ENCODE data around the gene PELI2.

The PELI2 gene

GRCh38 chr14:56099081-56099797 lies 19.0 kb upstream of the PELI2 start:
- no peak for DNase-seq
- TF ChIP-seq CTCF (IDR thresholded peaks at IDR 0.05): no peak
- Mint-ChIP-seq H3K27ac (no peak overlapping the region), H3K4me1 (peaks cover 9% of the 10 kb centered on the region), H3K4me3 (no peak overlapping the region), H3K27me3 (ENCODE audit: low read depth, poor library complexity) (peaks cover 2% of the 10 kb centered on the region), H3K9me3 (peaks cover 11% of the 10 kb centered on the region), H3K36me3 (ENCODE audit: low read depth) (no peaks in the 10 kb centered on the region)

- H3K27ac Mint-ChIP-seq: no peak overlapping the region
- H3K27me3 Mint-ChIP-seq (ENCODE audit: low read depth, poor library complexity): peaks cover 2% of the 10 kb centered on the region
- H3K36me3 Mint-ChIP-seq (ENCODE audit: low read depth): no peaks in the 10 kb centered on the region
- TF ChIP-seq CTCF (IDR thresholded peaks at IDR 0.05): no peak
- H3K4me1 Mint-ChIP-seq: peaks cover 10% of the 10 kb centered on the region
- peaks cover 5% of the 10 kb centered on the region for H3K9me3 Mint-ChIP-seq
- H3K4me3 Mint-ChIP-seq: no peak overlapping the region
- no peak for DNase-seq
Measured at GRCh38 chr14:56100556-56100955, 17.7 kb upstream of the PELI2 start.

- Mint-ChIP-seq H3K27ac (no peak overlapping the region), H3K9me3 (no peaks in the 10 kb centered on the region), H3K36me3 (ENCODE audit: low read depth) (no peaks in the 10 kb centered on the region), H3K4me3 (no peak overlapping the region), H3K4me1 (peaks cover 6% of the 10 kb centered on the region), H3K27me3 (ENCODE audit: low read depth, poor library complexity) (peaks cover 2% of the 10 kb centered on the region)
- no peak for DNase-seq
- no peak for TF ChIP-seq CTCF (IDR thresholded peaks at IDR 0.05)
Measured at GRCh38 chr14:56102941-56103340, 15.3 kb upstream of the PELI2 start.

GRCh38 chr14:56107615-56108014 lies 10.6 kb upstream of the PELI2 start:
- no peak for DNase-seq
- Mint-ChIP-seq H3K4me3 (no peak overlapping the region), H3K36me3 (ENCODE audit: low read depth) (no peaks in the 10 kb centered on the region), H3K27me3 (ENCODE audit: low read depth, poor library complexity) (peaks cover 9% of the 10 kb centered on the region), H3K4me1 (peaks cover 6% of the 10 kb centered on the region), H3K27ac (no peak overlapping the region), H3K9me3 (peaks cover 7% of the 10 kb centered on the region)
- no peak for TF ChIP-seq CTCF (IDR thresholded peaks at IDR 0.05)

GRCh38 chr14:56108057-56108456 lies 10.2 kb upstream of the PELI2 start:
- Mint-ChIP-seq H3K4me1 (peaks cover 6% of the 10 kb centered on the region), H3K27ac (no peak overlapping the region), H3K36me3 (ENCODE audit: low read depth) (no peaks in the 10 kb centered on the region), H3K4me3 (no peak overlapping the region), H3K27me3 (ENCODE audit: low read depth, poor library complexity) (peaks cover 7% of the 10 kb centered on the region), H3K9me3 (peaks cover 7% of the 10 kb centered on the region)
- no peak for TF ChIP-seq CTCF (IDR thresholded peaks at IDR 0.05)
- DNase-seq: no peak

- Mint-ChIP-seq H3K27me3 (ENCODE audit: low read depth, poor library complexity) (peaks cover 7% of the 10 kb centered on the region), H3K27ac (no peak overlapping the region), H3K9me3 (peaks cover 7% of the 10 kb centered on the region), H3K4me1 (peaks cover 16% of the 10 kb centered on the region), H3K4me3 (no peak overlapping the region), H3K36me3 (ENCODE audit: low read depth) (no peaks in the 10 kb centered on the region)
- TF ChIP-seq CTCF (IDR thresholded peaks at IDR 0.05): no peak
- DNase-seq: no peak
Measured at GRCh38 chr14:56112781-56113180, 5.4 kb upstream of the PELI2 start.
